ENCODE measurements around the gene IFRD2.

The IFRD2 gene

GRCh38 chr3:50322386-50323091 lies 30.3 kb upstream of the IFRD2 start, which contains the start of gene HYAL2:
Gene HYAL2, minus strand, starts transcription at chr3:50322745. Its CDS starts 2,256 bp downstream, at chr3:50320489.
- H3K9ac ChIP-seq (ENCODE audit: low read length) = peak within 1 kb of the TSS; percentile 97
- H3K27ac ChIP-seq (ENCODE audit: low read depth, low read length) = peak within 1 kb of the TSS; percentile 76
- no CpG with 5 or more reads among the region's 31 CpGs for WGBS (ENCODE audit: extremely low coverage, insufficient coverage, low lambda C conversion rate)
- H2BK5ac ChIP-seq (ENCODE audit: low read length) = peak within 1 kb of the TSS; percentile 83
- H4K8ac ChIP-seq (ENCODE audit: low read depth, low read length) = no peak within 1 kb of the TSS
- H3K79me1 ChIP-seq (ENCODE audit: low read length) = peaks cover 27% of the 10 kb centered on the region
- peak within 1 kb of the TSS; percentile 86 for H3K18ac ChIP-seq (ENCODE audit: low read length)
- peak within 1 kb of the TSS; percentile 55 for H2BK120ac ChIP-seq (ENCODE audit: low read depth, low read length)
- H3K36me3 ChIP-seq (ENCODE audit: control insufficient read depth, insufficient read depth, low read length) = peaks cover 13% of the 10 kb centered on the region
- peak within 1 kb of the TSS; percentile 65 for H3K4me3 ChIP-seq (ENCODE audit: low read length)
- peak within 1 kb of the TSS; percentile 53 for H3K23ac ChIP-seq (ENCODE audit: low read length)
- H3K27me3 ChIP-seq (ENCODE audit: insufficient read depth, low read length, poor library complexity) = no peaks in the 10 kb centered on the region
- H3K56ac ChIP-seq (ENCODE audit: low read length) = peak within 1 kb of the TSS; percentile 96
- H3K4me1 ChIP-seq (ENCODE audit: control insufficient read depth, low read depth, low read length) = peaks cover 14% of the 10 kb centered on the region
- no peak within 1 kb of the TSS for H2BK15ac ChIP-seq (replicated peaks; ENCODE audit: low read depth)
- peak within 1 kb of the TSS; percentile 92 for H2AK5ac ChIP-seq (ENCODE audit: low read length)
- peak within 1 kb of the TSS; percentile 94 for H3K4me2 ChIP-seq (ENCODE audit: low read length)
- peak within 1 kb of the TSS; percentile 70 for H3K4ac ChIP-seq (ENCODE audit: low read depth, low read length)
- peak; percentile 61 for DNase-seq
- H3K79me2 ChIP-seq (ENCODE audit: control insufficient read depth, insufficient read depth, low read length) = peaks cover 34% of the 10 kb centered on the region
- peak within 1 kb of the TSS; percentile 73 for H4K5ac ChIP-seq (ENCODE audit: low read length)

GRCh38 chr3:50322115-50322385 lies 29.8 kb upstream of the IFRD2 start:
- Histone ChIP-seq H4K8ac (ENCODE audit: low read depth, low read length) (no peak overlapping the region), H2BK15ac (replicated peaks; ENCODE audit: low read depth) (no peak overlapping the region), H2AK5ac (ENCODE audit: low read length) (peak overlapping the region; percentile 92), H3K4me1 (ENCODE audit: control insufficient read depth, low read depth, low read length) (peaks cover 14% of the 10 kb centered on the region), H4K5ac (ENCODE audit: low read length) (peak overlapping the region; percentile 73), H3K79me1 (ENCODE audit: low read length) (peaks cover 27% of the 10 kb centered on the region), H3K4me2 (ENCODE audit: low read length) (peak overlapping the region; percentile 94), H3K79me2 (ENCODE audit: control insufficient read depth, insufficient read depth, low read length) (peaks cover 29% of the 10 kb centered on the region), H3K18ac (ENCODE audit: low read length) (peak overlapping the region; percentile 86), H3K27me3 (ENCODE audit: insufficient read depth, low read length, poor library complexity) (no peaks in the 10 kb centered on the region), H3K27ac (ENCODE audit: low read depth, low read length) (peak overlapping the region; percentile 76), H2BK5ac (ENCODE audit: low read length) (peak overlapping the region; percentile 83), H3K4ac (ENCODE audit: low read depth, low read length) (peak overlapping the region; percentile 70), H3K4me3 (ENCODE audit: low read length) (peak overlapping the region; percentile 65), H3K23ac (ENCODE audit: low read length) (peak overlapping the region; percentile 53), H3K56ac (ENCODE audit: low read length) (peak overlapping the region; percentile 96), H3K36me3 (ENCODE audit: control insufficient read depth, insufficient read depth, low read length) (peaks cover 13% of the 10 kb centered on the region), H3K9ac (ENCODE audit: low read length) (peak overlapping the region; percentile 97), H2BK120ac (ENCODE audit: low read depth, low read length) (peak overlapping the region; percentile 55)
- no peak for DNase-seq
- WGBS (ENCODE audit: extremely low coverage, insufficient coverage, low lambda C conversion rate) = no CpG with 5 or more reads among the region's 14 CpGs

- peak overlapping the region; percentile 96 for H2BK5ac ChIP-seq (ENCODE audit: low read length)
- H2BK15ac ChIP-seq (replicated peaks; ENCODE audit: low read depth) = no peak overlapping the region
- WGBS (ENCODE audit: extremely low coverage, insufficient coverage, low lambda C conversion rate) = no CpG with 5 or more reads among the region's 59 CpGs
- peak overlapping the region; percentile 94 for H3K4me3 ChIP-seq (ENCODE audit: low read length)
- H3K23ac ChIP-seq (ENCODE audit: low read length) = peak overlapping the region; percentile 33
- peak; percentile 97 for DNase-seq
- H3K27me3 ChIP-seq (ENCODE audit: insufficient read depth, low read length, poor library complexity) = no peaks in the 10 kb centered on the region
- H3K79me2 ChIP-seq (ENCODE audit: control insufficient read depth, insufficient read depth, low read length) = peaks cover 27% of the 10 kb centered on the region
- H3K56ac ChIP-seq (ENCODE audit: low read length) = peak overlapping the region; percentile 96
- H3K79me1 ChIP-seq (ENCODE audit: low read length) = peaks cover 27% of the 10 kb centered on the region
- H3K18ac ChIP-seq (ENCODE audit: low read length) = peak overlapping the region; percentile 86
- H4K8ac ChIP-seq (ENCODE audit: low read depth, low read length) = no peak overlapping the region
- H3K4me2 ChIP-seq (ENCODE audit: low read length) = peak overlapping the region; percentile 94
- H2BK120ac ChIP-seq (ENCODE audit: low read depth, low read length) = no peak overlapping the region
- peak overlapping the region; percentile 76 for H3K27ac ChIP-seq (ENCODE audit: low read depth, low read length)
- H4K5ac ChIP-seq (ENCODE audit: low read length) = no peak overlapping the region
- peak overlapping the region; percentile 97 for H3K9ac ChIP-seq (ENCODE audit: low read length)
- H3K36me3 ChIP-seq (ENCODE audit: control insufficient read depth, insufficient read depth, low read length) = peaks cover 13% of the 10 kb centered on the region
- H3K4me1 ChIP-seq (ENCODE audit: control insufficient read depth, low read depth, low read length) = peaks cover 14% of the 10 kb centered on the region
- H2AK5ac ChIP-seq (ENCODE audit: low read length) = no peak overlapping the region
- peak overlapping the region; percentile 70 for H3K4ac ChIP-seq (ENCODE audit: low read depth, low read length)
These were observed 29.3 kb upstream of the IFRD2 start for GRCh38 chr3:50321336-50322114.

GRCh38 chr3:50320853-50321335 lies 28.7 kb upstream of the IFRD2 start:
- H4K5ac ChIP-seq (ENCODE audit: low read length) = no peak overlapping the region
- WGBS (ENCODE audit: extremely low coverage, insufficient coverage, low lambda C conversion rate) = no CpG with 5 or more reads among the region's 45 CpGs
- H3K23ac ChIP-seq (ENCODE audit: low read length) = peak overlapping the region; percentile 32
- no peak overlapping the region for H2BK120ac ChIP-seq (ENCODE audit: low read depth, low read length)
- H3K18ac ChIP-seq (ENCODE audit: low read length) = peak overlapping the region; percentile 53
- H3K79me2 ChIP-seq (ENCODE audit: control insufficient read depth, insufficient read depth, low read length) = peaks cover 27% of the 10 kb centered on the region
- peak overlapping the region; percentile 28 for H2AK5ac ChIP-seq (ENCODE audit: low read length)
- peak overlapping the region; percentile 63 for H3K4ac ChIP-seq (ENCODE audit: low read depth, low read length)
- DNase-seq = peak; percentile 81
- peak overlapping the region; percentile 76 for H3K27ac ChIP-seq (ENCODE audit: low read depth, low read length)
- H2BK5ac ChIP-seq (ENCODE audit: low read length) = peak overlapping the region; percentile 18
- H3K4me3 ChIP-seq (ENCODE audit: low read length) = peak overlapping the region; percentile 94
- peak overlapping the region; percentile 96 for H3K56ac ChIP-seq (ENCODE audit: low read length)
- H3K4me2 ChIP-seq (ENCODE audit: low read length) = peak overlapping the region; percentile 73
- H3K27me3 ChIP-seq (ENCODE audit: insufficient read depth, low read length, poor library complexity) = no peaks in the 10 kb centered on the region
- H4K8ac ChIP-seq (ENCODE audit: low read depth, low read length) = no peak overlapping the region
- peaks cover 13% of the 10 kb centered on the region for H3K36me3 ChIP-seq (ENCODE audit: control insufficient read depth, insufficient read depth, low read length)
- peaks cover 14% of the 10 kb centered on the region for H3K4me1 ChIP-seq (ENCODE audit: control insufficient read depth, low read depth, low read length)
- peaks cover 29% of the 10 kb centered on the region for H3K79me1 ChIP-seq (ENCODE audit: low read length)
- peak overlapping the region; percentile 94 for H3K9ac ChIP-seq (ENCODE audit: low read length)
- no peak overlapping the region for H2BK15ac ChIP-seq (replicated peaks; ENCODE audit: low read depth)

- H3K4me2 ChIP-seq (ENCODE audit: low read length) = peak overlapping the region; percentile 73
- no peak overlapping the region for H4K8ac ChIP-seq (ENCODE audit: low read depth, low read length)
- no peak overlapping the region for H3K4ac ChIP-seq (ENCODE audit: low read depth, low read length)
- H4K5ac ChIP-seq (ENCODE audit: low read length) = no peak overlapping the region
- H2BK120ac ChIP-seq (ENCODE audit: low read depth, low read length) = no peak overlapping the region
- no peak overlapping the region for H2BK15ac ChIP-seq (replicated peaks; ENCODE audit: low read depth)
- H3K56ac ChIP-seq (ENCODE audit: low read length) = peak overlapping the region; percentile 96
- no peaks in the 10 kb centered on the region for H3K27me3 ChIP-seq (ENCODE audit: insufficient read depth, low read length, poor library complexity)
- H3K27ac ChIP-seq (ENCODE audit: low read depth, low read length) = no peak overlapping the region
- peaks cover 29% of the 10 kb centered on the region for H3K79me1 ChIP-seq (ENCODE audit: low read length)
- H3K79me2 ChIP-seq (ENCODE audit: control insufficient read depth, insufficient read depth, low read length) = peaks cover 27% of the 10 kb centered on the region
- H3K4me3 ChIP-seq (ENCODE audit: low read length) = peak overlapping the region; percentile 94
- peak overlapping the region; percentile 76 for H2AK5ac ChIP-seq (ENCODE audit: low read length)
- no CpG with 5 or more reads among the region's 29 CpGs for WGBS (ENCODE audit: extremely low coverage, insufficient coverage, low lambda C conversion rate)
- H3K9ac ChIP-seq (ENCODE audit: low read length) = peak overlapping the region; percentile 94
- peaks cover 14% of the 10 kb centered on the region for H3K4me1 ChIP-seq (ENCODE audit: control insufficient read depth, low read depth, low read length)
- H3K23ac ChIP-seq (ENCODE audit: low read length) = peak overlapping the region; percentile 32
- no peak overlapping the region for H2BK5ac ChIP-seq (ENCODE audit: low read length)
- H3K36me3 ChIP-seq (ENCODE audit: control insufficient read depth, insufficient read depth, low read length) = peaks cover 10% of the 10 kb centered on the region
- H3K18ac ChIP-seq (ENCODE audit: low read length) = no peak overlapping the region
- DNase-seq = no peak
These were observed 27.8 kb upstream of the IFRD2 start for GRCh38 chr3:50319894-50320625.

Data from mesendoderm (in vitro differentiated cells).